ENCODE results near the gene LEMD1. TPM values are rescaled to one million over a fixed set of nuclear protein-coding genes. Genes with fewer than 3 reads are reported as not detected.

Gene LEMD1
- total and polyA plus RNA-seq, 2 donors (not counting 1 experiment from before 2014, with no cell fraction given), result not detected

- H3K9me3 ChIP-seq (ENCODE audit: control insufficient read depth, insufficient read depth, low read depth, low read length), result no peaks in the 10 kb centered on the region
- peak; percentile 57 to 66 for DNase-seq (ENCODE audit: low read depth in 2 of 2)
- H3K4me1 ChIP-seq (ENCODE audit: control insufficient read depth, extremely low read depth, insufficient read depth, low read length), result peaks cover 8% of the 10 kb centered on the region
- no peak overlapping the region for H2AFZ ChIP-seq (ENCODE audit: low read length)
- no peak overlapping the region for H3K9ac ChIP-seq (ENCODE audit: insufficient read depth, low read length)
- H4K20me1 ChIP-seq (ENCODE audit: control insufficient read depth, extremely low read depth, insufficient read depth, low read length), result no peaks in the 10 kb centered on the region
- no peak overlapping the region for H3K27ac ChIP-seq (ENCODE audit: insufficient read depth, low read length)
- TF ChIP-seq CTCF (conservative IDR thresholded peaks at IDR 0.05 in 1 of 2, IDR thresholded peaks at IDR 0.05 in 1 of 2; ENCODE audit: low read depth in 1 of 2, low read length in 2 of 2) (peak in 1 of 2 donors; percentile 20), EZH2 (IDR thresholded peaks at IDR 0.05; ENCODE audit: low read length, missing control alignments) (no peak)
- no peak overlapping the region for H3K4me3 ChIP-seq (replicated peaks in 1 of 4; ENCODE audit: control extremely low read depth in 1 of 4, insufficient read depth in 1 of 4, low read depth in 3 of 4, low read length in 4 of 4)
- peaks cover 7% of the 10 kb centered on the region for H3K27me3 ChIP-seq (ENCODE audit: control insufficient read depth, insufficient read depth, low read length)
- no peaks in the 10 kb centered on the region for H3K36me3 ChIP-seq (ENCODE audit: control insufficient read depth, insufficient read depth, low read length)
- no peak overlapping the region for H3K4me2 ChIP-seq (ENCODE audit: extremely low read depth, insufficient read depth, low read length)
- no peaks in the 10 kb centered on the region for H3K79me2 ChIP-seq (ENCODE audit: control insufficient read depth, insufficient read depth, low read length)
Observed at GRCh38 chr1:205375835-205376545, 45.9 kb downstream of the LEMD1 start.

- H3K9ac ChIP-seq (ENCODE audit: insufficient read depth, low read length), result no peak overlapping the region
- DNase-seq (ENCODE audit: low read depth in 2 of 2), result peak; percentile 78 to 90
- peaks cover 8% of the 10 kb centered on the region for H3K4me1 ChIP-seq (ENCODE audit: control insufficient read depth, extremely low read depth, insufficient read depth, low read length)
- H3K79me2 ChIP-seq (ENCODE audit: control insufficient read depth, insufficient read depth, low read length), result no peaks in the 10 kb centered on the region
- no peaks in the 10 kb centered on the region for H4K20me1 ChIP-seq (ENCODE audit: control insufficient read depth, extremely low read depth, insufficient read depth, low read length)
- H3K36me3 ChIP-seq (ENCODE audit: control insufficient read depth, insufficient read depth, low read length), result no peaks in the 10 kb centered on the region
- TF ChIP-seq EZH2 (IDR thresholded peaks at IDR 0.05; ENCODE audit: low read length, missing control alignments) (no peak), CTCF (conservative IDR thresholded peaks at IDR 0.05 in 1 of 2, IDR thresholded peaks at IDR 0.05 in 1 of 2; ENCODE audit: low read depth in 1 of 2, low read length in 2 of 2) (no peak)
- no peaks in the 10 kb centered on the region for H3K9me3 ChIP-seq (ENCODE audit: control insufficient read depth, insufficient read depth, low read depth, low read length)
- no peak overlapping the region for H3K27ac ChIP-seq (ENCODE audit: insufficient read depth, low read length)
- H3K4me2 ChIP-seq (ENCODE audit: extremely low read depth, insufficient read depth, low read length), result peak overlapping the region; percentile 56
- peaks cover 7% of the 10 kb centered on the region for H3K27me3 ChIP-seq (ENCODE audit: control insufficient read depth, insufficient read depth, low read length)
- no peak overlapping the region for H2AFZ ChIP-seq (ENCODE audit: low read length)
- peak overlapping the region in 1 of 4 experiments; percentile 14 for H3K4me3 ChIP-seq (replicated peaks in 1 of 4; ENCODE audit: control extremely low read depth in 1 of 4, insufficient read depth in 1 of 4, low read depth in 3 of 4, low read length in 4 of 4)
Observed at GRCh38 chr1:205374210-205375078, 47.4 kb downstream of the LEMD1 start.

GRCh38 chr1:205373798-205374175 lies 48.1 kb downstream of the LEMD1 start:
- Histone ChIP-seq H3K4me3 (replicated peaks in 1 of 4; ENCODE audit: control extremely low read depth in 1 of 4, insufficient read depth in 1 of 4, low read depth in 3 of 4, low read length in 4 of 4) (no peak overlapping the region), H3K4me2 (ENCODE audit: extremely low read depth, insufficient read depth, low read length) (no peak overlapping the region)
- TF ChIP-seq CTCF (conservative IDR thresholded peaks at IDR 0.05 in 1 of 2, IDR thresholded peaks at IDR 0.05 in 1 of 2; ENCODE audit: low read depth in 1 of 2, low read length in 2 of 2) (no peak), EZH2 (IDR thresholded peaks at IDR 0.05; ENCODE audit: low read length, missing control alignments) (no peak)

More at GRCh38 chr1:205373798-205374175, 48.1 kb downstream of the LEMD1 start:
- Histone ChIP-seq H3K4me1 (ENCODE audit: control insufficient read depth, extremely low read depth, insufficient read depth, low read length) (peaks cover 8% of the 10 kb centered on the region), H3K27ac (ENCODE audit: insufficient read depth, low read length) (no peak overlapping the region), H2AFZ (ENCODE audit: low read length) (no peak overlapping the region), H3K79me2 (ENCODE audit: control insufficient read depth, insufficient read depth, low read length) (no peaks in the 10 kb centered on the region), H3K27me3 (ENCODE audit: control insufficient read depth, insufficient read depth, low read length) (peaks cover 7% of the 10 kb centered on the region), H4K20me1 (ENCODE audit: control insufficient read depth, extremely low read depth, insufficient read depth, low read length) (no peaks in the 10 kb centered on the region), H3K9me3 (ENCODE audit: control insufficient read depth, insufficient read depth, low read depth, low read length) (no peaks in the 10 kb centered on the region), H3K36me3 (ENCODE audit: control insufficient read depth, insufficient read depth, low read length) (no peaks in the 10 kb centered on the region), H3K9ac (ENCODE audit: insufficient read depth, low read length) (no peak overlapping the region)
- DNase-seq (ENCODE audit: low read depth in 2 of 2), result peak in 1 of 2 donors; percentile 5
